HEK293 (cell line): ENCODE data around the gene DNAJB5.

Experiments
- ATF2 ChIP-seq: fragments of 450-650 bp; formaldehyde crosslinking; IDR thresholded peaks from 2 replicates; pipeline ENCODE4 v1.5.1; 2016; ENCODE audit warnings: missing biosample characterization, missing genetic modification characterization, low read depth
- BCL11B ChIP-seq: fragments of 450-650 bp; formaldehyde crosslinking; IDR thresholded peaks from 2 replicates; pipeline ENCODE4 v1.5.1; 2016; ENCODE audit warnings: low read depth, missing biosample characterization, missing genetic modification characterization
- GLI4 ChIP-seq: fragments of 450-650 bp; formaldehyde crosslinking; IDR thresholded peaks from 2 replicates; pipeline ENCODE4 v1.5.1; 2016; ENCODE audit warnings: missing biosample characterization, missing genetic modification characterization
- GLIS1 ChIP-seq: fragments of 450-650 bp; formaldehyde crosslinking; IDR thresholded peaks from 2 replicates; pipeline ENCODE4 v1.5.1; 2016; ENCODE audit warnings: missing biosample characterization, missing genetic modification characterization
- KLF1 ChIP-seq: fragments of 450-650 bp; formaldehyde crosslinking; IDR thresholded peaks from 2 replicates; pipeline ENCODE4 v1.5.1; 2016; ENCODE audit warnings: missing biosample characterization, missing genetic modification characterization
- KLF16 ChIP-seq: fragments of 450-650 bp; formaldehyde crosslinking; IDR thresholded peaks from 2 replicates; pipeline ENCODE4 v1.5.1; 2017; ENCODE audit warnings: missing biosample characterization, missing genetic modification characterization
- KLF17 ChIP-seq: fragments of 450-650 bp; formaldehyde crosslinking; IDR thresholded peaks from 2 replicates; pipeline ENCODE4 v1.5.1; 2016; ENCODE audit warnings: missing biosample characterization, missing genetic modification characterization
- PRDM1 ChIP-seq: fragments of 450-650 bp; formaldehyde crosslinking; IDR thresholded peaks from 2 replicates; pipeline ENCODE4; 2016; ENCODE audit warnings: missing biosample characterization, missing genetic modification characterization
- SCRT2 ChIP-seq: fragments of 450-650 bp; formaldehyde crosslinking; IDR thresholded peaks from 2 replicates; pipeline ENCODE4 v1.5.1; 2016; ENCODE audit warnings: missing biosample characterization, missing genetic modification characterization
- SETDB1 ChIP-seq: IDR thresholded peaks from one replicate; pipeline ENCODE4 v1.6.1; 2017; ENCODE audit warnings: mild to moderate bottlenecking, low read length, moderate library complexity, mixed read lengths; ENCODE audit not compliant: insufficient read length
- SP3 ChIP-seq: fragments of 450-650 bp; formaldehyde crosslinking; IDR thresholded peaks from 2 replicates; pipeline ENCODE4 v1.5.1; 2016; ENCODE audit warnings: missing biosample characterization, missing genetic modification characterization
- WT1 ChIP-seq: fragments of 450-650 bp; formaldehyde crosslinking; IDR thresholded peaks from 2 replicates; pipeline ENCODE4 v1.5.1; 2016; ENCODE audit warnings: missing biosample characterization, missing genetic modification characterization
- YY1 ChIP-seq: fragments of 450-650 bp; formaldehyde crosslinking; IDR thresholded peaks from 2 replicates; pipeline ENCODE4 v1.5.1; 2018; ENCODE audit warnings: missing biosample characterization, missing genetic modification characterization
- YY2 ChIP-seq: fragments of 450-650 bp; formaldehyde crosslinking; IDR thresholded peaks from 2 replicates; pipeline ENCODE4 v1.5.1; 2016; ENCODE audit warnings: missing biosample characterization, missing genetic modification characterization
- ZBTB1 ChIP-seq: fragments of 450-650 bp; formaldehyde crosslinking; IDR thresholded peaks from 2 replicates; pipeline ENCODE4 v1.5.1; 2016; ENCODE audit warnings: missing biosample characterization, missing genetic modification characterization
- ZBTB7A ChIP-seq: fragments of 450-650 bp; formaldehyde crosslinking; IDR thresholded peaks from 2 replicates; pipeline ENCODE4 v1.5.1; 2016; ENCODE audit warnings: low read depth, missing biosample characterization, missing genetic modification characterization
- ZFHX2 ChIP-seq: fragments of 450-650 bp; formaldehyde crosslinking; conservative IDR thresholded peaks from 2 replicates; pipeline ENCODE4 v1.5.1; 2016; ENCODE audit warnings: missing biosample characterization, missing genetic modification characterization
- ZNF169 ChIP-seq: fragments of 450-650 bp; formaldehyde crosslinking; IDR thresholded peaks from 2 replicates; pipeline ENCODE4 v1.5.1; 2016; ENCODE audit warnings: missing biosample characterization, missing genetic modification characterization
- ZNF2 ChIP-seq: fragments of 450-650 bp; formaldehyde crosslinking; IDR thresholded peaks from 2 replicates; pipeline ENCODE4 v1.5.1; 2016; ENCODE audit warnings: missing biosample characterization, missing genetic modification characterization
- ZNF202 ChIP-seq: fragments of 450-650 bp; formaldehyde crosslinking; IDR thresholded peaks from 2 replicates; pipeline ENCODE4 v1.5.1; 2016; ENCODE audit warnings: missing biosample characterization, missing genetic modification characterization, borderline replicate concordance
- ZNF24 ChIP-seq: fragments of 450-650 bp; formaldehyde crosslinking; IDR thresholded peaks from 2 replicates; pipeline ENCODE4 v1.5.1; 2016; ENCODE audit warnings: missing biosample characterization, missing genetic modification characterization
- ZNF248 ChIP-seq: fragments of 450-650 bp; formaldehyde crosslinking; IDR thresholded peaks from 2 replicates; pipeline ENCODE4 v1.5.1; 2017; ENCODE audit warnings: missing biosample characterization, missing genetic modification characterization
- ZNF341 ChIP-seq: fragments of 450-650 bp; formaldehyde crosslinking; IDR thresholded peaks from 2 replicates; pipeline ENCODE4; 2016; ENCODE audit warnings: low read depth, missing biosample characterization, missing genetic modification characterization
- ZNF362 ChIP-seq: fragments of 450-650 bp; formaldehyde crosslinking; IDR thresholded peaks from 2 replicates; pipeline ENCODE4 v1.5.1; 2016; ENCODE audit warnings: missing biosample characterization, missing genetic modification characterization
- ZNF366 ChIP-seq: fragments of 450-650 bp; formaldehyde crosslinking; conservative IDR thresholded peaks from 2 replicates; pipeline ENCODE4 v1.5.1; 2016; ENCODE audit warnings: missing biosample characterization, missing genetic modification characterization
- ZNF473 ChIP-seq: fragments of 450-650 bp; formaldehyde crosslinking; IDR thresholded peaks from 2 replicates; pipeline ENCODE4 v1.5.1; 2017; ENCODE audit warnings: missing biosample characterization, missing genetic modification characterization
- ZNF658 ChIP-seq: fragments of 450-650 bp; formaldehyde crosslinking; IDR thresholded peaks from 2 replicates; pipeline ENCODE4; 2016; ENCODE audit warnings: missing biosample characterization, missing genetic modification characterization
- ZNF660 ChIP-seq: fragments of 450-650 bp; IDR thresholded peaks from 2 replicates; pipeline ENCODE4 v1.5.1; 2018; ENCODE audit warnings: missing biosample characterization, mild to moderate bottlenecking, missing genetic modification characterization
- ZNF664 ChIP-seq: fragments of 450-650 bp; formaldehyde crosslinking; IDR thresholded peaks from 2 replicates; pipeline ENCODE4 v1.5.1; 2016; ENCODE audit warnings: missing biosample characterization, missing genetic modification characterization
- ZNF701 ChIP-seq: fragments of 450-650 bp; formaldehyde crosslinking; IDR thresholded peaks from 2 replicates; pipeline ENCODE4 v1.5.1; 2016; ENCODE audit warnings: missing biosample characterization, missing genetic modification characterization
- ZNF76 ChIP-seq: fragments of 450-650 bp; formaldehyde crosslinking; IDR thresholded peaks from 2 replicates; pipeline ENCODE4; 2016; ENCODE audit warnings: low read depth, missing biosample characterization, missing genetic modification characterization, borderline replicate concordance
- ZNF843 ChIP-seq: fragments of 450-650 bp; formaldehyde crosslinking; IDR thresholded peaks from 2 replicates; pipeline ENCODE4 v1.5.1; 2016; ENCODE audit warnings: missing biosample characterization, missing genetic modification characterization
- TF ChIP-seq, protein P1 (sequence below): fragments of 450-650 bp; formaldehyde crosslinking; IDR thresholded peaks from 2 replicates; pipeline ENCODE4 v1.5.1; 2016; ENCODE audit warnings: missing biosample characterization, missing genetic modification characterization
- TF ChIP-seq, protein P2 (sequence below): fragments of 450-650 bp; formaldehyde crosslinking; IDR thresholded peaks from 2 replicates; pipeline ENCODE4 v1.5.1; 2016; ENCODE audit warnings: missing biosample characterization, missing genetic modification characterization

Gene DNAJB5

GRCh38 chr9:34957492-34958410, 31.8 kb upstream of the DNAJB5 start, which contains the start of gene PHF24 (continued):
- no peak for TF ChIP-seq ZBTB7A
- no peak for TF ChIP-seq ZNF664 (tag by site-specific recombination)
- no peak for TF ChIP-seq KLF17 (tag by site-specific recombination)
- no peak for TF ChIP-seq YY2 (tag by site-specific recombination)
- TF ChIP-seq ZNF341 (tag by site-specific recombination) = no peak
- TF ChIP-seq KLF1 (tag by site-specific recombination) = peak; percentile 67; the same call in 1 of the 2 replicates
- no peak for TF ChIP-seq SP3 (tag by site-specific recombination)
- no peak for TF ChIP-seq ATF2 (tag by site-specific recombination)
- no peak for TF ChIP-seq ZNF248
- TF ChIP-seq ZNF366 (tag by site-specific recombination) = no peak
- no peak for TF ChIP-seq ZNF76
- TF ChIP-seq PRDM1 (tag by site-specific recombination) = no peak
- no peak; the same call in 1 of the 2 replicates for TF ChIP-seq ZFHX2 (tag by site-specific recombination)
- TF ChIP-seq BCL11B (tag by site-specific recombination) = no peak
- TF ChIP-seq ZNF24 = no peak
- TF ChIP-seq, protein P1, sequence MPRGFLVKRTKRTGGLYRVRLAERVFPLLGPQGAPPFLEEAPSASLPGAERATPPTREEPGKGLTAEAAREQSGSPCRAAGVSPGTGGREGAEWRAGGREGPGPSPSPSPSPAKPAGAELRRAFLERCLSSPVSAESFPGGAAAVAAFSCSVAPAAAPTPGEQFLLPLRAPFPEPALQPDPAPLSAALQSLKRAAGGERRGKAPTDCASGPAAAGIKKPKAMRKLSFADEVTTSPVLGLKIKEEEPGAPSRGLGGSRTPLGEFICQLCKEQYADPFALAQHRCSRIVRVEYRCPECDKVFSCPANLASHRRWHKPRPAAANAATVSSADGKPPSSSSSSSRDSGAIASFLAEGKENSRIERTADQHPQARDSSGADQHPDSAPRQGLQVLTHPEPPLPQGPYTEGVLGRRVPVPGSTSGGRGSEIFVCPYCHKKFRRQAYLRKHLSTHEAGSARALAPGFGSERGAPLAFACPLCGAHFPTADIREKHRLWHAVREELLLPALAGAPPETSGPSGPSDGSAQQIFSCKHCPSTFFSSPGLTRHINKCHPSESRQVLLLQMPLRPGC = no peak
- peak; percentile 76 for TF ChIP-seq GLIS1
- no peak for TF ChIP-seq ZNF658 (tag by site-specific recombination)
- no peak for TF ChIP-seq ZNF362 (tag by site-specific recombination)
- no peak for TF ChIP-seq SCRT2 (tag by site-specific recombination)
- no peak for TF ChIP-seq YY1 (tag by site-specific recombination)
- no peak for TF ChIP-seq ZNF169 (tag by site-specific recombination)
- no peak for TF ChIP-seq SETDB1
- no peak for TF ChIP-seq ZNF843 (tag by site-specific recombination)
- TF ChIP-seq ZBTB1 (tag by site-specific recombination) = no peak
- TF ChIP-seq ZNF202 (tag by site-specific recombination) = no peak
- no peak for TF ChIP-seq KLF16
- no peak for TF ChIP-seq ZNF2 (tag by site-specific recombination)
- no peak for TF ChIP-seq WT1 (tag by site-specific recombination)
- no peak for TF ChIP-seq GLI4 (tag by site-specific recombination)
- no peak for TF ChIP-seq ZNF701 (tag by site-specific recombination)
- no peak for TF ChIP-seq ZNF660 (tag by site-specific recombination)
- TF ChIP-seq, protein P2, sequence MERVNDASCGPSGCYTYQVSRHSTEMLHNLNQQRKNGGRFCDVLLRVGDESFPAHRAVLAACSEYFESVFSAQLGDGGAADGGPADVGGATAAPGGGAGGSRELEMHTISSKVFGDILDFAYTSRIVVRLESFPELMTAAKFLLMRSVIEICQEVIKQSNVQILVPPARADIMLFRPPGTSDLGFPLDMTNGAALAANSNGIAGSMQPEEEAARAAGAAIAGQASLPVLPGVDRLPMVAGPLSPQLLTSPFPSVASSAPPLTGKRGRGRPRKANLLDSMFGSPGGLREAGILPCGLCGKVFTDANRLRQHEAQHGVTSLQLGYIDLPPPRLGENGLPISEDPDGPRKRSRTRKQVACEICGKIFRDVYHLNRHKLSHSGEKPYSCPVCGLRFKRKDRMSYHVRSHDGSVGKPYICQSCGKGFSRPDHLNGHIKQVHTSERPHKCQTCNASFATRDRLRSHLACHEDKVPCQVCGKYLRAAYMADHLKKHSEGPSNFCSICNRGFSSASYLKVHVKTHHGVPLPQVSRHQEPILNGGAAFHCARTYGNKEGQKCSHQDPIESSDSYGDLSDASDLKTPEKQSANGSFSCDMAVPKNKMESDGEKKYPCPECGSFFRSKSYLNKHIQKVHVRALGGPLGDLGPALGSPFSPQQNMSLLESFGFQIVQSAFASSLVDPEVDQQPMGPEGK (tag by site-specific recombination) = peak; percentile 45; the same call in 1 of the 2 replicates
- TF ChIP-seq ZNF473 (tag by site-specific recombination) = no peak
